ENCODE results near the gene IREB2. TPM values are rescaled to one million over a fixed set of nuclear protein-coding genes. Genes with fewer than 3 reads are reported as not detected.
"Not testable (repeated sequence)": the region's sequence is repeated elsewhere in the genome, so short reads cannot be mapped to it uniquely, and the experiment has no call there.

The IREB2 gene
- total and polyA plus RNA-seq, 3 experiments from 2014 or later, result 18.5 to 69.3 (median 62.2) TPM

DNA sequence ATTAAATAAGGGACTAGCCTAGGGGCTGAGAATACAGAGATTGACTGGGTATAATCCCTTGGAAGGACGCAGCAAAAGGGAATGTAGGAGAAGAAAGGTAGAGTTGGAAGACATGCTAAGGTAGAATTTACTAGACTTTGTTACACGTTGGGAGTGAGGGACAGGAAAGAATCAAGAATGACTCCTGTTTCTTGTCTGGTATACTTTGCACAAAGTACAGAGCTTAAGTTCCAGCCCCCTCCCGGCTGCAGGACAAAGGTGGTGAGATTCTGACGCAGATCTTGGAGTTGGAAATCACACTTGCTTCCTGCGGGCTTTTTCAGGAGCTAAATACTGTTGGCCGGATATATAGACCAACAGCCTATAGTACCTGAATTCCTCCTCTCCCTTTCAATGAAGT, 70.3 kb downstream of the IREB2 start:
- DNase-seq, result no peak
- ChIA-PET POLR2A (interaction anchor here (1.4 kb wide), 1 partner anchor 32 kb away, joined by 8 read pairs; the partner anchor contains the start of gene PSMA4), CTCF (interaction anchor here (1.9 kb wide), 1 partner anchor 32 kb away, joined by 5 read pairs; the partner anchor contains the start of gene PSMA4)
- peak overlapping the region; percentile 83 for H3K4me3 ChIP-seq (ENCODE audit: low read length)
- no peaks in the 10 kb centered on the region for H3K9me3 ChIP-seq (ENCODE audit: low read length)
- peaks cover 17 to 27% (median 25%) of the 10 kb centered on the region in 3 donors for H3K4me1 Mint-ChIP-seq
- peaks cover 0 to 6% (median 0%) of the 10 kb centered on the region in 3 donors for H3K36me3 Mint-ChIP-seq
- no peaks in the 10 kb centered on the region for H3K9me3 Mint-ChIP-seq
- H3K27ac ChIP-seq (ENCODE audit: low read depth, low read length), result no peak overlapping the region
- peak overlapping the region; percentile 87 to 94 (median 93) for H3K4me3 Mint-ChIP-seq
- peaks cover 4 to 6% of the 10 kb centered on the region in 2 donors for H3K27me3 Mint-ChIP-seq
- H3K36me3 ChIP-seq (ENCODE audit: insufficient read depth, low read length), result no peaks in the 10 kb centered on the region
- H3K4me1 ChIP-seq (ENCODE audit: insufficient read depth, low read length), result peaks cover 9% of the 10 kb centered on the region
- peak overlapping the region in 2 of 8 donors; percentile 54 to 71 for H3K27ac Mint-ChIP-seq
- no peaks in the 10 kb centered on the region for H3K27me3 ChIP-seq (ENCODE audit: insufficient read depth, low read length, poor library complexity, severe bottlenecking)

DNA sequence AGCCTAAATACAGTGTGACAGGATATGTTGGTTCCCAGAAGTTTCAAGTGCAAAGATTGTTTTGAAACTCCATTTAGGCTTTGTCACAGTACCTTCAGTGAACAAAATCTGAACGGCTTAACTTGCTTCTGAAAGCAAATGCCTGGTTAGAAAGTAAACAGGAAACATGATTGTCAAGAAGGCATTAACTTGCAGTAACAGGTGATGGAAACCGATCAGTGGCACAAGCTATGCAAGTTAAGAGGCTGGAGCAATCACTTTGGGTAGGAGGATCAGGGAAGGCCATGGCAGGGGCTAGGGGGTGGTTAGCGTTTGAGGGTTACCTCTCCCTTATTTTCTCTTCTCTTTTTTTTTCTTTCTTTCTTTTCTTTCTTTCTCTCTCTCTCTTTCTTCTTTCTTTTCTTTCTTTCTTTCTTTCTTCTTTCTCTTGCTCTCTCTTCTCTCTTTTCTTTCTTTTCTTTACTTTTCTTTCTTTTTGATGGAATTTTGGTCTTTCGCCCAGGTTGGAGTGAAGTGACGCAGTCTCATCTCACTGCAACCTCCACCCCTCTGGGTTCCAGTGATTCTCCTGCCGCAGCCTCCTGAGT, 71.8 kb downstream of the IREB2 start:
- Mint-ChIP-seq H3K4me1 (peaks cover 17 to 27% (median 25%) of the 10 kb centered on the region in 3 donors), H3K4me3 (peak overlapping the region in 3 of 7 donors; percentile 15 to 25 (median 16)), H3K27me3 (peaks cover 4 to 6% of the 10 kb centered on the region in 2 donors), H3K36me3 (peaks cover 0 to 6% (median 0%) of the 10 kb centered on the region in 3 donors), H3K9me3 (no peaks in the 10 kb centered on the region), H3K27ac (peak overlapping the region in 4 of 8 donors; percentile 2 to 54 (median 36))
- Histone ChIP-seq H3K4me1 (ENCODE audit: insufficient read depth, low read length) (peaks cover 9% of the 10 kb centered on the region), H3K36me3 (ENCODE audit: insufficient read depth, low read length) (no peaks in the 10 kb centered on the region), H3K27ac (ENCODE audit: low read depth, low read length) (no peak overlapping the region), H3K4me3 (ENCODE audit: low read length) (no peak overlapping the region), H3K27me3 (ENCODE audit: insufficient read depth, low read length, poor library complexity, severe bottlenecking) (no peaks in the 10 kb centered on the region), H3K9me3 (ENCODE audit: low read length) (no peaks in the 10 kb centered on the region)
- ChIA-PET POLR2A (no interaction called here), CTCF (interaction anchor here (1.9 kb wide), 1 partner anchor 30 kb away, joined by 5 read pairs; the partner anchor contains the start of gene PSMA4)
- no peak for DNase-seq

DNA sequence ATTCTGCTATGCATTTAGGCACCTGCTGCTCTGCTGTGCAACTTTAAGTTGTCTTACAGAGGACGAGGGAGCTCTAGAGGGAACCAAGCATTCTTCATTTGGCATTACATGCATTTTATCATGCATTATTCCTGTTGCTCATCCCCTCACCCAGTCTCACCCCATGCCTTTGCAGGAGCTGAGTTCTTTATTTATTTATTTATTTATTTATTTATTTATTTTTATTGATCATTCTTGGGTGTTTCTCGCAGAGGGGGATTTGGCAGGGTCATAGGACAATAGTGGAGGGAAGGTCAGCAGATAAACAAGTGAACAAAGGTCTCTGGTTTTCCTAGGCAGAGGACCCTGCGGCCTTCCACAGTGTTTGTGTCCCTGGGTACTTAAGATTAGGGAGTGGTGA, 82.0 kb downstream of the IREB2 start:
- not testable (repeated sequence) for H3K4me1 Mint-ChIP-seq, H3K9me3 Mint-ChIP-seq

DNA sequence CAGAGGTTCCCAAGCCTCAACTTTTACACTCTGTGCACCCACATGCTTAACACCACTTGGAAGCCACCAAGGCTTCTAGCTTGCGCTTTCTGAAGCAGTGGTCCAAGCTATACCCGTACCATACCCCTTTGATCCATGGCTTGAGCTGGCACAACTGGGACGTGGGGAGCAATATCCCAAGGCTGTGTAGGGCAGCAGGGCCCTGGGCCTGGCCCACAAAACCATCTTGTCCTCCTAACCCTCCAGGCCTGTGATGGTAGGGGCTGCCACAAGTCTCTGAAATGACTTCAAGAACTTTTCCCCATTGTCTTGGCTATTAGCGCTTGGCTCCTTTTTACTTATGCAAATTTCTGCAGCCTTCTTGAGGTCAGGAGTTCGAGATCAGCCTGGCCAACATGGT, 86.2 kb downstream of the IREB2 start:
- DNase-seq, result no peak
- Histone ChIP-seq H3K4me3 (ENCODE audit: low read length) (no peak overlapping the region), H3K36me3 (ENCODE audit: insufficient read depth, low read length) (no peaks in the 10 kb centered on the region), H3K27me3 (ENCODE audit: insufficient read depth, low read length, poor library complexity, severe bottlenecking) (no peaks in the 10 kb centered on the region), H3K4me1 (ENCODE audit: insufficient read depth, low read length) (no peaks in the 10 kb centered on the region), H3K9me3 (ENCODE audit: low read length) (no peaks in the 10 kb centered on the region), H3K27ac (ENCODE audit: low read depth, low read length) (no peak overlapping the region)
- H3K4me1 Mint-ChIP-seq, result no peaks in the 10 kb centered on the region
- ChIA-PET CTCF (no interaction called here), POLR2A (no interaction called here)
- H3K4me3 Mint-ChIP-seq, result no peak overlapping the region
- H3K36me3 Mint-ChIP-seq, result peaks cover 0 to 3% (median 0%) of the 10 kb centered on the region in 3 donors
- no peaks in the 10 kb centered on the region for H3K27me3 Mint-ChIP-seq
- no peak overlapping the region for H3K27ac Mint-ChIP-seq
- H3K9me3 Mint-ChIP-seq, result no peaks in the 10 kb centered on the region

More for the DNA sequence above, 82.0 kb downstream of the IREB2 start:
- H3K36me3 Mint-ChIP-seq; CTCF ChIA-PET; DNase-seq; POLR2A ChIA-PET; H3K4me1 ChIP-seq (ENCODE audit: insufficient read depth, low read length); H3K36me3 ChIP-seq (ENCODE audit: insufficient read depth, low read length); H3K4me3 Mint-ChIP-seq; H3K27ac ChIP-seq (ENCODE audit: low read depth, low read length); H3K27me3 Mint-ChIP-seq; H3K9me3 ChIP-seq (ENCODE audit: low read length); H3K27ac Mint-ChIP-seq; H3K4me3 ChIP-seq (ENCODE audit: low read length); H3K27me3 ChIP-seq (ENCODE audit: insufficient read depth, low read length, poor library complexity, severe bottlenecking): not testable (repeated sequence)

DNA sequence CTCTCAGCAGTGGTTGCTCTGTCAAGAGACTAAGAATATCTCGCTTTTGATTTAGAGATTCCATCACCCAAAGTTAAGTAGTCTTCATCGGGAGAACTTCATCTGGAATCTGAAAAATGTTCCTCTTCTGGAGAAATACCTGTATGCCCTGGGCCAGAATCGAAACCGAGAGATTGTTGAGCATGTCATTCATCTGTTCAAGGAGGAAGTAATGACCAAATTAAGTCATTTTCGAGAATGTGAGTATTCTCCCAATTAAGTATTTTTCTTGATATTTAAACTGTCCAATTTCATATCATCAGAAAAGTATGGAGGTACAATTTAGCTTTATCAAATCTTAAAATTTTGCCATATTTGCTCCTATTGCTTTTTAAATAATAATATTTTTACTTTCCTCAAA, 89.3 kb downstream of the IREB2 start:
- Mint-ChIP-seq H3K9me3 (no peaks in the 10 kb centered on the region), H3K27me3 (no peaks in the 10 kb centered on the region), H3K36me3 (peaks cover 0 to 3% (median 0%) of the 10 kb centered on the region in 3 donors), H3K4me1 (no peaks in the 10 kb centered on the region), H3K4me3 (no peak overlapping the region), H3K27ac (no peak overlapping the region)
- Histone ChIP-seq H3K27ac (ENCODE audit: low read depth, low read length) (no peak overlapping the region), H3K9me3 (ENCODE audit: low read length) (no peaks in the 10 kb centered on the region), H3K4me3 (ENCODE audit: low read length) (no peak overlapping the region), H3K27me3 (ENCODE audit: insufficient read depth, low read length, poor library complexity, severe bottlenecking) (no peaks in the 10 kb centered on the region), H3K36me3 (ENCODE audit: insufficient read depth, low read length) (no peaks in the 10 kb centered on the region), H3K4me1 (ENCODE audit: insufficient read depth, low read length) (no peaks in the 10 kb centered on the region)
- ChIA-PET POLR2A (no interaction called here), CTCF (no interaction called here)
- no peak for DNase-seq

DNA sequence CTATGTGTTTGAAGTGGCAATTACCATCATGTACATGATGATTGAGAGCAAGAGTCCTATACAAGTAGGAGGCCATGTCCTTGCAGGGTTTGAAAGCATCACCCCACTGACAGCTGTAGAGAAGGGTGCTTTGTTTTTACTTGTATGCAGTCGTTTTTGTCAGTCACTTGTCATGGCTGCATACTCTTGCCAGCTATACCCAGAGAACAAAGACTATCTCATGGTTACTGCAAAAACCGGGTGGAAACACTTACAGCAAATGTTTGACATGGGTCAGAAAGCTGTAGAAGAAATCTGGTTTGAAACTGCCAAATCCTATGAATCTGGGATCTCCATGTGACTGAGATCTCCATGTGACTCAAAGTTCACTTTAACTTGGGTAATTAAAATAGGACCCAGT, 95.3 kb downstream of the IREB2 start:
- Mint-ChIP-seq H3K4me1 (no peaks in the 10 kb centered on the region), H3K27me3 (no peaks in the 10 kb centered on the region), H3K27ac (no peak overlapping the region), H3K36me3 (no peaks in the 10 kb centered on the region), H3K4me3 (no peak overlapping the region), H3K9me3 (no peaks in the 10 kb centered on the region)
- Histone ChIP-seq H3K4me1 (ENCODE audit: insufficient read depth, low read length) (no peaks in the 10 kb centered on the region), H3K27ac (ENCODE audit: low read depth, low read length) (no peak overlapping the region), H3K4me3 (ENCODE audit: low read length) (no peak overlapping the region), H3K27me3 (ENCODE audit: insufficient read depth, low read length, poor library complexity, severe bottlenecking) (no peaks in the 10 kb centered on the region), H3K36me3 (ENCODE audit: insufficient read depth, low read length) (no peaks in the 10 kb centered on the region), H3K9me3 (ENCODE audit: low read length) (no peaks in the 10 kb centered on the region)
- POLR2A ChIA-PET, result no interaction called here
- CTCF ChIA-PET, result interaction anchor here (1.8 kb wide), 1 partner anchor 8 kb away, joined by 4 read pairs; no protein-coding TSS in a partner anchor
- DNase-seq, result no peak

DNA sequence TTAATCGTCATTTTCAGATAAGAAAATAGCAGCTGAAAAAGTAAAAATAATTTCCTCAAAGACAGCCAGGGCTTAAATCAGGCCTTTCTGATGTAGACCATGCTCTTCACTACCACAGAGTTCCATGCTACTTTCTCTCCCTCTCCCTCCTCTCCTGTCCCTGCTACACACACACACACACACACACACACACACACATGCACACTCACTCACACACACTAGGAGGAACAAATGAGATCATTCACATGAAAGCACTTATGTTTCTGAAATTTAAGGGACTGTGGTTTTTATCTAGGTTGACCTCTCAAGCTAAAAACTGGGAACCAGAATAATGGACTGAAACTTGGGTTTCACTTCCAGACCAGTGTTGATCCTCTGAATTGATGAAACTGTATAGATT, 98.1 kb downstream of the IREB2 start:
- DNase-seq, result no peak
- POLR2A ChIA-PET, result no interaction called here
- H3K9me3 Mint-ChIP-seq, result no peaks in the 10 kb centered on the region

DNA sequence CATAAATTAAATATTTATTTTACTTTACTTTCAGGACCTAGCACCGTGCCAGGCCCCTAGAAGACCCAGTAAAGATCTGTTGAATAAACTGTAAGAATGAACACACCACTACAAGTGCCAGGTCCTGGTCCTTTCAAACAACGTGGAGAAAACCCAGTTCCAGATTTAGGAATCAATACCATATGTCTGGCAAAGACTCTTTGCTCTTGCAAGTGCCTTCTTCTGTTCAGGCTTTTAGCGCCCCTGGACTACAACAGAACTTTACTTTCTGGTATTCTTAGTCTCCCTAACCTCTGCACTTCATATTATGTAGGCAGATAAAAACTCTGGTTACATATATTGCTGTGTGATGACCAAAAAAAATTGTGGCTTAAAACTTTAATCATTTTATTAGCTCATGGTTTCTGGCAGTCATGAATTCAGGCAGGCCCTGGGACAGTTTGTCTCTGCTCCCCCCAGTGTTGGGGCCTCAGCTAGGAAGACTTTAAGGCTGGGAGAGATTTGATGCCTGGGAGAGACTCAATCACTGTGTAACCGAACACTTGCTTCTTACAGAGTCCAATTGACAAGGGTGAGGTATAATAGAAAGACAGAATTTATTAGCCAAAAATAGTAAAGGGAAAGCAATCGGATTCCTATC, 99.4 kb downstream of the IREB2 start:
- no peaks in the 10 kb centered on the region for H3K36me3 ChIP-seq (ENCODE audit: insufficient read depth, low read length)
- peak overlapping the region in 2 of 7 donors; percentile 70 to 90 for H3K4me3 Mint-ChIP-seq
- peaks cover 0 to 6% of the 10 kb centered on the region in 2 donors for H3K27me3 Mint-ChIP-seq
- POLR2A ChIA-PET, result no interaction called here
- H3K4me1 Mint-ChIP-seq, result peaks cover 18 to 22% (median 22%) of the 10 kb centered on the region in 3 donors
- no peaks in the 10 kb centered on the region for H3K9me3 ChIP-seq (ENCODE audit: low read length)
- no peak for DNase-seq
- H3K27ac Mint-ChIP-seq, result peak overlapping the region in 1 of 8 donors; percentile 99
- no peaks in the 10 kb centered on the region for H3K9me3 Mint-ChIP-seq
- no peak overlapping the region for H3K4me3 ChIP-seq (ENCODE audit: low read length)
- CTCF ChIA-PET, result no interaction called here
- H3K36me3 Mint-ChIP-seq, result peaks cover 0 to 21% (median 3%) of the 10 kb centered on the region in 3 donors
- H3K4me1 ChIP-seq (ENCODE audit: insufficient read depth, low read length), result peaks cover 12% of the 10 kb centered on the region
- H3K27ac ChIP-seq (ENCODE audit: low read depth, low read length), result no peak overlapping the region
- H3K27me3 ChIP-seq (ENCODE audit: insufficient read depth, low read length, poor library complexity, severe bottlenecking), result no peaks in the 10 kb centered on the region

More for the DNA sequence above, 98.1 kb downstream of the IREB2 start:
- no peak overlapping the region for H3K27ac Mint-ChIP-seq
- H3K36me3 ChIP-seq (ENCODE audit: insufficient read depth, low read length), result no peaks in the 10 kb centered on the region
- no peaks in the 10 kb centered on the region for H3K4me1 ChIP-seq (ENCODE audit: insufficient read depth, low read length)
- H3K4me3 Mint-ChIP-seq, result no peak overlapping the region
- peaks cover 0 to 6% of the 10 kb centered on the region in 2 donors for H3K27me3 Mint-ChIP-seq
- H3K4me1 Mint-ChIP-seq, result peaks cover 7 to 10% (median 10%) of the 10 kb centered on the region in 3 donors
- H3K27ac ChIP-seq (ENCODE audit: low read depth, low read length), result no peak overlapping the region
- CTCF ChIA-PET, result no interaction called here
- H3K36me3 Mint-ChIP-seq, result peaks cover 0 to 10% (median 0%) of the 10 kb centered on the region in 3 donors
- no peaks in the 10 kb centered on the region for H3K9me3 ChIP-seq (ENCODE audit: low read length)
- H3K27me3 ChIP-seq (ENCODE audit: insufficient read depth, low read length, poor library complexity, severe bottlenecking), result no peaks in the 10 kb centered on the region
- no peak overlapping the region for H3K4me3 ChIP-seq (ENCODE audit: low read length)
